Ascending aorta (tissue), 2 donors: ENCODE data around the gene FRY. TPM values are rescaled to one million over a fixed set of nuclear protein-coding genes. Genes with fewer than 3 reads are reported as not detected.

Source experiments
- DNase-seq, 2 donors: peaks; one replicate each; pipeline ENCODE4 v3.0.0-alpha.2; 2019; ENCODE audit warnings: low spot score in 2 of 2
- H3K27ac ChIP-seq, 2 donors: fragments of 200-600 bp; sonication (generic); one replicate each; pipeline ENCODE4 v1.5.1; 2016 to 2017; ENCODE audit warnings: mild to moderate bottlenecking in 1 of 2
- H3K27me3 ChIP-seq: fragments of 200-600 bp; sonication (generic); one replicate; pipeline ENCODE4 v1.5.1; 2017
- H3K36me3 ChIP-seq, 2 donors: fragments of 200-600 bp; sonication (generic); one replicate each; pipeline ENCODE4 v1.5.1; 2016
- H3K4me1 ChIP-seq, 2 donors: fragments of 200-600 bp; sonication (generic); one replicate each; pipeline ENCODE4 v1.5.1; 2016 to 2017; ENCODE audit warnings: mild to moderate bottlenecking in 1 of 2
- H3K4me3 ChIP-seq, 2 donors: fragments of 200-600 bp; sonication (generic); one replicate each; pipeline ENCODE4 v1.5.1; 2016 to 2017; ENCODE audit warnings: mild to moderate bottlenecking in 1 of 2
- H3K9me3 ChIP-seq, 2 donors: fragments of 200-600 bp; sonication (generic); one replicate each; pipeline ENCODE4 v1.5.1; 2016
- intact Hi-C: fragments of 100-400 bp; cut with DNase I; formaldehyde crosslinking; loops from one replicate; pipeline ENCODE4 v1.15.1; 2023
- total RNA-seq: library from RNA; depleted of rRNA; stranded (reverse); fragments of >200 nt; gene quantifications from one replicate; pipeline ENCODE4 v1.1.0, GENCODE V29; 2016
- TF ChIP-seq, protein P1 (sequence below), 3 experiments: fragments of 200-600 bp in 2 of 3; fragments of 450-650 bp in 1 of 3; sonication (generic) in 2 of 3; IDR thresholded peaks; one replicate each; pipeline ENCODE4 v1.5.1; 2016 to 2019; ENCODE audit warnings: antibody characterized with exemption in 3 of 3, mild to moderate bottlenecking in 1 of 3, moderate library complexity in 1 of 3

Gene FRY
- total RNA-seq, 1 donor from 2014 or later = 115 TPM

DNA sequence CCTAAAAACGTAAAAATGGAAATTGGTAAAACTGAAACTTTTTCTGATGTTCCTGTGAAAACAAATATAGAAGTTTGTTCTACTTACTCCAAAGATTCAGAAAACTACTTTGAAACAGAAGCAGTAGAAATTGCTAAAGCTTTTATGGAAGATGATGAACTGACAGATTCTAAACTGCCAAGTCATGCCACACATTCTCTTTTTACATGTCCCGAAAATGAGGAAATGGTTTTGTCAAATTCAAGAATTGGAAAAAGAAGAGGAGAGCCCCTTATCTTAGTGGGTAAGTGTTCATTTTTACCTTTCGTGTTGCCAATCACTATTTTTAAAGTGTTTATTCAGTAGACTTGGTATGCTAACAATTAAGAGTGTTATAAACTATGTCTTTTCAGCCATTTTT is 309.3 kb downstream of the FRY start:
- no peak overlapping the region for H3K27ac ChIP-seq
- no peak for DNase-seq
- H3K4me3 ChIP-seq = no peak overlapping the region
- TF ChIP-seq, protein P1, sequence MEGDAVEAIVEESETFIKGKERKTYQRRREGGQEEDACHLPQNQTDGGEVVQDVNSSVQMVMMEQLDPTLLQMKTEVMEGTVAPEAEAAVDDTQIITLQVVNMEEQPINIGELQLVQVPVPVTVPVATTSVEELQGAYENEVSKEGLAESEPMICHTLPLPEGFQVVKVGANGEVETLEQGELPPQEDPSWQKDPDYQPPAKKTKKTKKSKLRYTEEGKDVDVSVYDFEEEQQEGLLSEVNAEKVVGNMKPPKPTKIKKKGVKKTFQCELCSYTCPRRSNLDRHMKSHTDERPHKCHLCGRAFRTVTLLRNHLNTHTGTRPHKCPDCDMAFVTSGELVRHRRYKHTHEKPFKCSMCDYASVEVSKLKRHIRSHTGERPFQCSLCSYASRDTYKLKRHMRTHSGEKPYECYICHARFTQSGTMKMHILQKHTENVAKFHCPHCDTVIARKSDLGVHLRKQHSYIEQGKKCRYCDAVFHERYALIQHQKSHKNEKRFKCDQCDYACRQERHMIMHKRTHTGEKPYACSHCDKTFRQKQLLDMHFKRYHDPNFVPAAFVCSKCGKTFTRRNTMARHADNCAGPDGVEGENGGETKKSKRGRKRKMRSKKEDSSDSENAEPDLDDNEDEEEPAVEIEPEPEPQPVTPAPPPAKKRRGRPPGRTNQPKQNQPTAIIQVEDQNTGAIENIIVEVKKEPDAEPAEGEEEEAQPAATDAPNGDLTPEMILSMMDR (IDR thresholded peaks at IDR 0.05) = no peak
- intact Hi-C loops = no loop called here
- H3K36me3 ChIP-seq = no peaks in the 10 kb centered on the region
- no peaks in the 10 kb centered on the region for H3K4me1 ChIP-seq
- no peaks in the 10 kb centered on the region for H3K27me3 ChIP-seq
- no peaks in the 10 kb centered on the region for H3K9me3 ChIP-seq

DNA sequence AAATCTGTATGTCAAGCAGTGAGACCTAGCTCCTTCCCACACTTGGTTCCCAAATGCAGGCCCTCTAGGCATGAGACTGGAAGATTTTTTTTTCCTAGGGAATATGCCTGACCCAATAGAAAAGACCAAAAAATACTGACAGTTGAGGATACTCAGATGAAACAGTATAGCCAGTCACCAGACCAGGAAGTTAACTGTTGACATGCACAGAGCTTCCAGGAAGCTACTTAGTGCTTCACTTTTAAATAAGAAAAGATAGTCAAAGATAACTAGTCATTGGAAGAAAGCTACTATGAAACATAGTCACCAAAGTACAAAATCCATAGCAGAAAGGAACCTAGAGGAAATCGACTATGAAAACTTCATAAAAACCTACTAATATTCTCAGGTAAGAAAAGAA is 316.1 kb downstream of the FRY start:
- H3K4me1 ChIP-seq = no peaks in the 10 kb centered on the region
- no peaks in the 10 kb centered on the region for H3K36me3 ChIP-seq
- H3K27me3 ChIP-seq = no peaks in the 10 kb centered on the region
- no peaks in the 10 kb centered on the region for H3K9me3 ChIP-seq
- DNase-seq = no peak
- intact Hi-C loops = no loop called here
- H3K27ac ChIP-seq = no peak overlapping the region
- TF ChIP-seq, protein P1 (IDR thresholded peaks at IDR 0.05) = no peak
- no peak overlapping the region for H3K4me3 ChIP-seq
